B cell (primary cell): ENCODE data around the gene MYL5.

Source experiments
- CTCF ChIP-seq: fragments of 200-600 bp; IDR thresholded peaks from one replicate; pipeline ENCODE4 v1.8.0; 2022; ENCODE audit warnings: antibody characterized with exemption, mild to moderate bottlenecking
- EZH2 ChIP-seq: IDR thresholded peaks from 2 replicates; pipeline ENCODE4 v1.6.1; 2012; ENCODE audit warnings: borderline replicate concordance, low read depth, mild to moderate bottlenecking, moderate library complexity, low read length; ENCODE audit not compliant: insufficient read depth, poor library complexity, severe bottlenecking

DNA sequence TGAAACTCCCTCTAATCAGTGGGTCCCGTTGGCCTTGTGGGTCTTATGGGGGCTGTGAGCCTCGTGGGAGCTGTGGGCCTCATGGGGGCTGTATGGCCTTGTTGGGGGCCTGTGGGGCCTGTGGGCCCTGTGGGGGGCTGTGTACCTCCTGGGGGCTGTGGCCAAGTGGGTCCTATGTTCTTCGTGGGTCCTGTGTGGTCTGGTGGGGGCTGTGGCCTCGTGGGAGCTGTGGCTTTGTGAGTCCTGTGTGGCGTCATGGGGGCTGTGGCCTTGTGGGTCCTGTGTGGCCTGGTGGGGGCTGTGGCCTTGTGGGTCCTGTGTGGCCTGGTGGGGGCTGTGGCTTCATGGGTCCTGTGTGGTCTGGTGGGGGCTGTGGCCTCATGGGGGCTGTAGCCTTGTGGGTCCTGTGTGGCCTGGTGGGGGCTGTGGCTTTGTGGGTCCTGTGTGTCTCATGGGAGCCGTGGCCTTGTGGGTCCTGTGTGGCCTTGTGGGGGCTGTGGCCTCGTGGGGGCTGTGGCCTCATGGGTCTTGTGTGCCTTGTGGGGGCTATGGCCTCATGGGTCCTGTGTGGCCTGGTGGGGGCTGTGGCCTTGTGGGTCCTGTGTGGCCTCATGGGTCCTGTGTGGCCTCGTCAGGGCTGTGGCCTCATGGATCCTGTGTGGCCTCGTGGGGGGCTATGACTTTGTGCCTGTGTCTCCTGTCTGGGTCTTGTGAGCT, 38.7 kb downstream of the MYL5 start:
- no peak for TF ChIP-seq CTCF
- no peak for TF ChIP-seq EZH2
